GM18517 (cell line): ENCODE data around the gene EPC2.
"Not testable (repeated sequence)": the region's sequence is repeated elsewhere in the genome, so short reads cannot be mapped to it uniquely, and the experiment has no call there.

Experiments used
- ATAC-seq: cut with Tn5 transposase; IDR thresholded peaks from one replicate; pipeline ENCODE4 v1.9.1; 2021; ENCODE audit warnings: mild to moderate bottlenecking, moderate library complexity; ENCODE audit not compliant: unreplicated experiment

EPC2 gene

DNA sequence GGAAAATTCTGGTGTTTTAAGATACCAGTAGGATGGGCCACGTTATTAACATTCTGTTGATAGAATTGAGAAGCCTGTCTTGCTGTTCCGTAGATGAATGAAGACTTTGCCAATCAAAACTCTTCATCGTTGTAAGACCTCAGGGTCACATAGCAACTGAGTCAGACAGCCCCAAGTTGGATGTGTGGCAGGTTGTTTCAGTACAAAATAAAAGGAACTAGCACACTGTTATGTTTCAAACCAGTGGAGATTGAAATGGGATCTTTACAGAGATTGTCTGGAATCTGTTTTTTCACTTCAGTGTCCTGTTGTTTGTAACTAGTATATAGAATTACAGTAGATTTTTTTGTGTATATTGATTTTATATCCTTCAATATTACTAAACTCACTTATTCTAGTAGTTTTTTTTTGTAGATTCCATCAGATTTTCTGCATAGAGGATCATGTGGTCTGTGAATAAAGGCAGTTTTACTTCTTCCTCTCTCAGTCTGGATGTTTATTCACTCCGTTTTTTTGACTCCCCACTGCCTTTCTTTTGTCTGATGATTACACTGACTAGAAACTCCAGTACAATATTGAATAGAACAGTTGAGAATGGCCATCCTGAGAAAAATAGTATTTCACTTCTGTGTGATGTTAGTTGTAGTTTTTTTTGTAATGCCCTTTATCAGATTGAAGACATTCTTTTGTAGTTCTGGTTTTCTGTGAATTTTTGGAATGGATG, 22.7 kb downstream of the EPC2 start:
- ATAC-seq: no peak

DNA sequence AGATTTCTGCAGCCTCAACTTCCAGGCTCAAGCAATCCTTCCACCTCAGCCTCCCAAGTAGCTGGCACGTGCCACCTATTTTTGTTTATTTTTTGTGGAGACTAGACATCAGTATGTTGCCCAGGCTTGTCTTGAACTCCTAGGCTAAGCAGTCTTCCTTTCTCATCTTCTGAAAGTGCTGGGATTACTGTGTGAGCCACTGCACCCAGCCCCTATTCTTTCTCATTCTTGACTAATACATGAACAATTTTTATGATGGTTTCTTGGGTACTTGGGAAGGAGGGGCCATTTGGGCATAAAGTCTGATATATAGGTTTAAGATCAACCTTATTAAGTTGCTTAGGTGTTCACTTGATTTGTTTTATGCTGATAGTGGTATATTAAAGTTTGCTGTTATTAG, 26.2 kb downstream of the EPC2 start:
- no peak for ATAC-seq

DNA sequence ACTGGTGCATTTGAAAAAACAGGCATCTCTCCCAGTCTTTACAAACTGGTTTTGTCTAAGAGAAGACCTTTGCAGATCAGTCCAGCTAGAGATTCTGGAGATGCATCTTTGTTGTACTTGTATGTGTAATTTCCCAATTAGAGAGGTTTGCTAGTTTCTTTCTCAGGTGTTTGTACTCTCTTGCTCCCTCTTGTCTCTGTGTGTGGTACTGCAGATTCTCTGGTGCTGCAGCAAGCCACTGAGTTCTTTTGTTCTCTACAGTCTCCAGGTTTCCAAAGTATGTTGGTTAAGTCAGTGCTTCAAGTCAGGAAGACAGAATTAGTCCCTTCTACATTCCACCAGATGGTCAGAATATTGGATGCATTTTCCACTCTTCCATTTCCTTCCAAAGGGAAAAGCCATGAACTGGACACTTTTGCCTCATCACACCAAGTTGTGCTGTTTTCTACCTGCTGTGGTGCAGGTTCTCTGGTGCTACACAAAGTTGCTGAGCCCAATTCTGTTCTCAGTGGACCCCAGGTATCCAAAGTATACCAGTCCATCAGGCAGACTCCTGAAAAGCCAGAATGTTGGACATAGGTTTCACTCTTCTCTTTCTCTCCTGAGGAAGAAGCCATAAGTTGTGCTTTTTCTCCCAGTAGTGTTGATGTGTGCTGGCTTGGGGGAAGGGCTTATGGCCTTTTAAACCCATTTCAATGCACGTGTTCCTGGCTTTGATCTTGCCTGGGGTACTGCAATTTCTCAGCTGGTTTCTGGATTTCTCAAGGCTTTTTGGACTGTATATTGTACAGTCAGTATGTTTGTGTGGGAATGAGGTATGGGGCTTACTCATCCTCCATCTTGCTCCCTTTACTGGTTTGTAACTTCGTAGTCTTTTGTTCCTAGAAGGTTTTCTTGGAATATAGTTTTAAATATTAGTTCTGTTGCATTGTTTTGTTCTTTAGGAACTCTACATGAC, 29.8 kb downstream of the EPC2 start:
- no peak for ATAC-seq

DNA sequence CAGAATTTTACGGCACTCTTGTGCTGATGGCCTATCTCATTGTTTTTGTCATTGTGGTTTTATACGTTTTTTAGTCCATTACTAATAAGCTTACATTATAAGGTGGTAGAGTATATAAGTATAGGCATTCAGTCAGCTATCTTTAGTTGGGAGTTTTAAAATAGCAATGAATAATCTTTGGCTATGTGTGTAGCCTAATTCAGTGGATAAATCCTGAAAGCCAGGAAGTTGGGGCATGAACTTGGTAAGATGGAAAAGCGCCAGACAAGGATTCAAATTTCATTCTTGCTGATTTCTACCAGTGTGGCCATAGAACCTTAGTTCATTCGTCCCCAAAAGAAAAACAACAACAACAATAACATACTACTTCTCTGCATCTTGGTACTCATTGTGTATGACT, 31.2 kb downstream of the EPC2 start:
- ATAC-seq: no peak

DNA sequence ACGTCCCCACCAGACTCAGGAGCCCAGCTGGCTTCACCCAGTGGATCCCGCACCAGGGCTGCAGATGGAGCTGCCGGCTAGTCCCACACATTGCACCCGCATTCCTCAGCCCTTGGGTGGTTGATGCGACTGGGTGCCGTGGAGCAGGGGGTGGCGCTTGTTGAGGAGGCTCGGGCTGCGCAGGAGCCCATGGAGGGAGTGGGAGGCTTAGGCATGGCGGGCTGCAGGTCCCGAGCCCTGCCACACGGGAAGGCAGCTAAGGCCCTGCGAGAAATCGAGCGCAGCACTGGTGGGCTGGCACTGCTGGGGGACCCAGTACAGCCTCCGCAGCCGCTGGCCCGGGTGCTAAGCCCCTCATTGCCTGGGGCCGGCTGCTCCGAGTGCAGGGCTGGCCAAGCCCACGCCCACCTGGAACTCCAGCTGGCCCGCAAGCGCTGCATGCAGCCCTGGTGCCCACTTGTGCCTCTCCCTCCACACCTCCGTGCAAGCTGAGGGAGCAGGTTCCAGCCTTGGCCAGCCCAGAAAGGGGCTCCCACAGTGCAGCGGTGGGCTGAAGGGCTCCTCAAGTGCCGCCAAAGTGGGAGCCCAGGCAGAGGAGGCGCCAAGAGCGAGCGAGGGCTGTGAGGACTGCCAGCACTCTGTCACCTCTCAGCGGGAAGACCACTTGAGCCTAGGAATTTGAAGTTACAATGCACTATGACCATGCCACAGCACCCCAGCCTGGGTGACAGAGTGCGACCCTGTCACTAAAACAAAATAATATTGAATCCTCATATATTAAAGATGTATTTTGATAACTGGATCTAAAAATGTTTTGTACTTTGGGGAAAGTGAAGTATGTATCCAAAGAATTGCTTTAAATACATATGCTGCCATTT, 34.0 kb downstream of the EPC2 start:
- not testable (repeated sequence) for ATAC-seq

DNA sequence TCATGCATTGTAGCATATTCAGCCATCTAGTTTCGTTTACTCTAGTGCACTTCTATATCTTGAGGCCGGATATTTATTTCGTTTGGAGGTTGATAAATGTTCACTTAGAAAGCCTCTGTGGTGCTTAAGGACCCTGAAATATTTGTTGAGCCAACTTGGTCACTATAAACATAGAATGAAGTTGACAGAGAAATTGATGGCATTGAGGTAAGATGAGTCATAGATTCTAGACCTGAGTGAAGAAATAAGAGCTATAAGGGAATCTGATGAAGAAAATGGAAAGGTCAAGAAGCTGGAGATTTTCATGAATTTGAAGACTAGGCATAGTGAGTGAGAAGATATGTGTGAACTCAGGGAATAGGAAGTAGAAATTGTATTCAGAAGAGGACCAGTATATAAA, 35.9 kb downstream of the EPC2 start:
- no peak for ATAC-seq

DNA sequence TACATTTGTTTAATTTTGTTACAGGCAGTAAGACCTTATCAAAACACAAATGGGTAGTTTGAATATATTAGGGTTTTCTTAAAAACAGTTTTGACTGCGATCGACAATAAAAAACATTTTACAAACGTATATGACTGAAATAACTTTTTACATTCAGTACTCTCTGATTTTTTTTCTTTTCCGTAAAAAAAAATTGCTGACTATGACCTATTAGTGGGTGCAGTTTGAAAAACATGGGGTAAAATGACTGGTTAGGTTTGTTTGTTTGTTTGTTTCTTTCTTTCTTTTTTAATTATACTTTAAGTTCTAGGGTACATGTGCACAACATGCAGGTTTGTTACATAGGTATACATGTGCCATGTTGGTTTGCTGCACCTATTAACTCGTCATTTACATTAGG, 36.9 kb downstream of the EPC2 start:
- ATAC-seq: no peak

DNA sequence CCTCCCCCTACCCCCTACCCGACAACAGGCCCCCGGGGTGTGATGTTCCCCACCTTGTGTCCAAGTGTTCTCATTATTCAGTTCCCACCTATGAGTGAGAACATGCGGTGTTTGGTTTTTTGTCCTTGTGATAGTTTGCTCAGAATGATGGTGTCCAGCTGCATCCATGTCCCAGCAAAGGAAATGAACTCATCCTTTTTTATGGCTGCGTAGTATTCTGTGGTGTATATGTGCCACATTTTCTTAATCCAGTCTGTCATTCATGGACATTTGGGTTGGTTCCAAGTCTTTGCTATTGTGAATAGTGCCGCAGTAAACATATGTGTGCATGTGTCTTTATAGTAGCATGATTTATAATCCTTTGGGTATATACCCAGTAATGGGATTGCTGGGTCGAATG, 37.3 kb downstream of the EPC2 start:
- not testable (repeated sequence) for ATAC-seq

DNA sequence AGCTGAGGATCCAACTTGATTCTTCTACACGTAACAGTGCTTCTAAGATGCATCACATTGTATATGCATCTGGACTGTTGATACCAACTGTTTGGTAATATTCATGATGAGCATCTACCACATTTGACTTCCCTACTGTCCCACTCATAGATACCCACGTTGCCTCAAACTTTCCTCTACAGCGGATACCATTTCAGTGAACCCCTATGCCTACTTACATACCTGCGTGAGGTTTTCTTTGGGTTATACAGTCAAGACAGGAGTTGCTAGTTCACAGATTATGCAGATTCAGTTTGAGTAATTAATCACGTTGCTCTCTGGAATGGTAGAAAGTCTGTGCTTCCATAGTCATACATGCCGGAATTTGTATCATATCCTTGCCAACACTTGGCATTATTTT, 40.0 kb downstream of the EPC2 start:
- ATAC-seq: no peak

DNA sequence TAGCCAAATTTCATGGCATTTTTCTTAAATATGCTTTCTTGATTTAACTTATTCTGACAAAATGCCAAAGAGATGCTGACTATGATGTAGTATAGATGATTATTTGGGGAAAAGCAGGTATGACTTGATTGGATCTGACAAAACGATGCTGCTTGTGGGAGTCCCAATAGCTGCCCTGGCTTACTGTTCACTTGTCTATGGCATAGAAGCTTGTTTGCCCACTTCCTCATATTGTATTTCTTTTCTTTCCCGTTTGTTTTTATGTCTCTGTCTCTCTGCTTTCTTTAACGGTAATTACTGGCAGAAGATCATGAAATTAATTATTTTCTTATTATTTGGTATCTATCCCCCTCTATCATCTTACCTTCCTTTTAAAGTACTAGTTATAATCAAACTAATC, 43.0 kb downstream of the EPC2 start:
- no peak for ATAC-seq

DNA sequence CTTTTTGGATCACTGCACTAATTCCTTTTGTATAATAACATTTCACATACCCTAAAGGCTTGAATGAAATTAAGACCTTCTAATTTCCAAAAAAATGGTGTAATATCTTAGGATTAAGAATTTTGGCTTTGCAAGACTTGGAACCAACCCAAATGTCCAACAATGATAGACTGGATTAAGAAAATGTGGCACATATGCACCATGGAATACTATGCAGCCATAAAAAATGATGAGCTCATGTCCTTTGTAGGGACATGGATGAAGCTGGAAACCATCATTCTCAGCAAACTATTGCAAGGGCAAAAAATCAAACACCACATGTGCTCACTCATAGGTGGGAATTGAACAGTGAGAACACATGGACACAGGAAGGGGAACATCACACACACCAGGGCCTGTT, 43.5 kb downstream of the EPC2 start:
- not testable (repeated sequence) for ATAC-seq

DNA sequence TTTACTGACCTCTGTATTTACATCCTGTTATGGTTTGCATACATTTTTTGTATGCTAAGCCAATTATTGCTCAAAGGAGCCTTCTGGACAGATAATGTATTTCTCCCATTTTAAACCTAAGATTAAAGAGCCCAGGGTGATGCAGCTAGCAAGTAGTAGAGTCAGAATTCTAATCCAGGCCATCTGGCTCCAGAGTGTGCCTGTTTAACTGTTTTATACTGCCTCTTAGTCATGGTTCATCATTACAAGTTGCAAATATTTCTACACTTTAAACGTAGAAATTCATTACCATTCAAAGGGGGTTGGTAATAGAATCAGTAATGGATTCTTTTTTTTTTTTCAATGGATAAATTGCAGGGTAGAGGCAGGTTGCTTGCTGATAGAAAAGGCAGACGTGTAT, 52.4 kb downstream of the EPC2 start:
- no peak for ATAC-seq

DNA sequence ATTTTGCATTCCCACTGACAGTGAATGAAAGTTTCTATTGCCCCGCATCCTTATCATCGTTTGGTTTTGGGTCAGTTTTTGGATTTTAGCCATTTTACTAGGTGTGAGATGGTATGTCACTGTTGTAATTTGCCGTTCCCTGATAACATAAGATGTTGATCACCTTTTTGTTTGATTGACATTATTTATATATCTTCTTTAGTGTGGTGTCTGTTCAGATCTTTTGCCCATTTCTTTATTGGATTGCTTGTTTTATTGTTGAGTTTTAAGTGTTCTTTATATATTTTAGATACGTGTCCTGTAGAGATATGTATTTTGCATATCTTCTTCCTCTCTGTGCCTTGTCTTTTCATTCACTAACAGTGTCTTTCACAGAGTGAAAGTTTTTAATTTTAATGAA, 55.3 kb downstream of the EPC2 start:
- ATAC-seq: no peak

DNA sequence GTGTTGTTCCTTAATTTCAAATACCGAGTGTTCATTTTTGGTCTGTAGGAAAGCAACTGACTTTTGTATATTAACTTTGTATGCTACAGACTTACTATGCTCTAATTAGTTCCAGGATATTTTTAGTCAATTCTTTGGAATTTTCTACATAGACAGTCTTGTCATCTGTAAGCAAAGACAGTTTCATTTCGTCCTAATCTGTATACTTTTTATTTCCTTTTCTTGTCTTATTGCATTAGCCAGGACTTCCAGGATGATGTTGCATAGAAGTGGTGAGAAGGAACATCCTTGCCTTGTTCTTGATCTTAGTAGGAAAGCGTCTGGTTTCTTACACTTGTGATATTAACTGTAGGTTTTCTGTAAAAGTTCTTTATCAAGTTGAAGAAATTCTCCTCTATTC, 56.5 kb downstream of the EPC2 start:
- no peak for ATAC-seq

DNA sequence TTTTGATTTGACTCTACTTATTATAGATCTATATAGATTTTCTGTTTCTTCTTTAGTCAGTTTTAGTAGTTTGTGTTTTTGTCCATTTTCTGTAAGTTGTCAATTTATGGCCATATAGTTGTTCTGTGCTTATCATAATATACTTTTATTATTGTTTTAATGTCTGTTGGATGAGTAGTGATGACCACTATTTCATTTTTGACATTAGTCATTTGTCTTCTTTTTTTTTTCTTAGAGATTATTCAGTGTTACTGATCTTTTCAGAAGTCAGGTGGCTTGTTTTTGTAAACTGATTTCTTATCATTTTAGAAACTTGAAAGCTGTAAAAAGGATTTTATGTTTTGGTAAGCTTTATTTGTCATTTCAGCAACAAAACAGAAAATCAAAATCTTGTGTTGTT, 57.3 kb downstream of the EPC2 start:
- ATAC-seq: no peak

DNA sequence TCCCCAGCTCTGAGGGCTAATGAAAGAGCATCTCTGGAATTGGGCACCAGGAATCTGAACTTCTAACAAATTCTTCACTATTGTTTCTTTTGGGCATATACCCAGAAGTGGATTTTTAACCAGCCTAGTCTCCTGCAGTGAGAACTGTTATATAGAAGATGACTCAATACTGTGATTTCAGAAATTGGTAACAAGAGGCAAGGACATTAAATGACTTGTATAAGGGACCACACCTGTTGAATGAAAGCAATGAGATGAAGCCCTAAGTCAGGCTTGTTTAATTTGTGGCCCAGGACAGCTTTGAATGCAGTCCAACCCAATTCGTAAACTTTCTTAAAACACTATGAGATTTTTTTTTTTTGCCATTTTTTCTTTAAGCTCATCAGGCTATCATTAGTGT, 57.9 kb downstream of the EPC2 start:
- no peak for ATAC-seq

DNA sequence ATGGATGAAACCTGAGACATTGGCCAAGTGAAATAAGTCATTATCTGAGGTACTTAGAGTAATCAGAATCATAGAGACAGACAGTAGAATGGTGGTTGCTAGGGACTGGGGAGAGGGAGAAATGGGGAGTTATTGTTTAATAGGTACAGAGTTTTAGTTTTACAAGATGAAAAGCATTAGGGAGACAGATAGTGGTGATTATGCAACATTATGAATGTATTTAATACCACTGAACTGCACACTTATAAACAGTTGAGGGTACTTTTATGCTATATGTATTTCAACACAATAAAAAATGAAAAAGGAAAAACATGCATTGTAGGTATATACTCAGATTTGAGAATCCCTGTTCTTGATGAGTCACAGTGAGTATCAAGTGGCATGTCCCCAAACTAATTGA, 59.7 kb downstream of the EPC2 start:
- ATAC-seq: no peak

DNA sequence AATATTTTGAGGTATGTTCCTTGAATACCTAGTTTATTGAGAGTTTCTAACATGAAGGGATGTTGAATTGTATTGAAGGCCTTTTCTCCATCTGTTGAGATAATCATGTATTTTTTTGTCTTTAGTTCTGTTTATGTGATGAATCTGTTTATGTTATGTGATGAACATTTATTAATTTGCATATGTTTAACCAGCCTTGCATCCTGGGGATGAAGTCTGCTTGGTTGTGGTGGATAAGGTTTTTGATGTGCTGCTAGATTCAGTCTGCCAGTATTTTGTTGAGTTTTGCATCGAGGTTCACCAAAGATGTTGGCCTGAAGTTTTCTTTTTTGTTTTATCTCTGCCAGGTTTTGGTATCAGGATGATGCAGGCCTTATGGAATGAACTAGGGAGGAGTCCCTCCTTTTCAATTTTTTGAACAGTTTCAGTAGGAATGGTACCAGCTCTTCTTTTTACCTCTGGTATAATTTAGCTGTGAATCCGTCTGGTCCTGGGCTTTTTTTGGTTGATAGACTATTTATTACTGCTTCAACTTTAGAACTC, 71.9 kb downstream of the EPC2 start:
- ATAC-seq: no peak

DNA sequence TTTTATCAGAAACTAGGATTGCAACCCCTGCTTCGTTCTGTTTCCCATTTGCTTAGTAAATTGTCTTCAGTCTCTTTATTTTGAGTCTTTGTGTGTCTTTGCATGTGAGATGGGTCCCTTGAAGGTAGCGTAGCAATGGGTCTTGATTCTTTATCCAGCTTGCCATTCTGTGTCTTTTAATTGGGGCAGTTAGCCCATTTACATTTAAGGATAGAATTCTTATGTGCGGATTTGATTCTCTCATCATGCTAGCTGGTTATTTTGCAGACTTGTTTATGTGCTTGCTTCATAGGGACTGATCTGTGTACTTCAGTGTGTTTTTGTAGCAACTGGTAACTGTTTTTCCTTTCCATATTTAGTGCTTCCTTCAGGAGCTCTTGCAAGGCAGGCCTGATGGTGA, 73.5 kb downstream of the EPC2 start:
- ATAC-seq: no peak

DNA sequence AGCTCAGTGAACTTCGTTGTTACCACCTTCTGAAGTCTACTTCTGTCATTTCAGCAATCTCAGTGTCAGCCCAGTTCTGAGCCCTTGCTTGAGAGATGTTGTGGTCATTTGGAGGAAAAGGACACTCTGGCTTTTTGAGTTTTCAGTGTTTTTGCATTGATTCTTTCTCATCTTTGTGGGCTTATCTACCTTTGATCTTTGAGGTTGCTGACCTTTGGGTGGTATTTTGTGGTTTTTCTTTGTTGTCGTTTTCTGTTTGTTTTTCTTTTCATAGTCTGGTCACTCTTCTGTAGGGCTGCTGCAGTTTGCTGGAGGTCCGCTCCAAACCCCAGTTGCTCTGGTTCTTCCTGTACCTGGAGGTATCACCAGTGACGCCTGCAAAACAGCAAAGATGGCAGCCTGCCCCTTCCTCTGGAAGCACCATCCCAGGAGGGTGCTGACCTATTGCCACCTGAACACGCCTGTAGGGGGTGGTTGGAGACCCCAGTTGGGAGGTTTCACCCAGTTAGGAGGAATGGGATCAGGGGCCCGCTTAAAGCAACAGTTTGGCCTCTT, 74.7 kb downstream of the EPC2 start:
- no peak for ATAC-seq

DNA sequence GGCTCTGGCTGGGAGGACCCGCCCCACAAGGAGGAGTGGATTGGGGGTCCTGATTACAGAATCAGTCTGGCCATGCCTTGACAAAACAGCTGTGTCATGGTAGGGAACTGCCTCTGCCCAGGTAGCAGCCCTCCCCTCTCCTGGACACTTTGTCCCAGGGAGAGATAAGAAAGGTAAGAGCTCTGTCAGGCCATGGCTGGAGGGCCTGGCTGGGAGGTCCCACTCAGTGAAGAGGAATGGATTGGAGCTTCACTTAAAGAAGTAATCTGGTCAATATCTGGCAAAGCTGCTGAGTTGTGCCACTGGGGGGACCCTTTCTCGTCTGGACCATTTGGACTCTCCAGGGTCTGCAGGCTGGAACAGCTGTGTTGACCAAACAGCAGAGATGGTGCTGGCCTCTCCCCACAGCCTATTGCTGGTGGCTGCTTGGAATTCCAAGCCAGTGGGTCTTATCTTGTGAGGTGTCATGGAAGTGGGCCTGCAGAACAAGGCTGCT, 75.4 kb downstream of the EPC2 start:
- ATAC-seq: no peak
